Naive thymus-derived CD4-positive, alpha-beta T cell (primary cell): Measurements from ENCODE around the gene ATP6V0E2. TPM values are rescaled to one million over a fixed set of nuclear protein-coding genes. Genes with fewer than 3 reads are reported as not detected.

Experiments used
- ATAC-seq: fragments of 150-1000 bp; cut with Tn5 transposase; 2 replicates; pipeline ENCODE4 v1.10.0; 2021; ENCODE audit warnings: mild to moderate bottlenecking, moderate library complexity
- CTCF ChIA-PET: fragments of 350-600 bp; sonication (Branson Sonifier 250); formaldehyde crosslinking; loops from one replicate; lab custom pipeline; 2021; ENCODE audit warnings: antibody characterized with exemption; lab: Charles Lee
- POLR2A ChIA-PET: fragments of 350-600 bp; sonication (Branson Sonifier 250); formaldehyde crosslinking; loops from one replicate; lab custom pipeline; 2021; ENCODE audit warnings: antibody characterized with exemption, inconsistent platforms; lab: Charles Lee
- DNase-seq, 9 donors: peaks; one replicate each; pipeline versions ENCODE4 v3.0.0 to v3.0.0-alpha.2; 2020 to 2022; ENCODE audit warnings: mixed read lengths in 1 of 9
- H3K27ac ChIP-seq: one replicate; pipeline ENCODE4 v1.7.0; 2013; ENCODE audit warnings: mild to moderate bottlenecking, low read depth, low read length, moderate library complexity
- H3K27me3 ChIP-seq, 2 donors: one replicate each; pipeline ENCODE4 v1.7.0; 2013; ENCODE audit warnings: low read length in 2 of 2, mild to moderate bottlenecking in 2 of 2, moderate library complexity in 2 of 2; ENCODE audit not compliant: control insufficient read depth in 2 of 2, insufficient read depth in 2 of 2
- H3K36me3 ChIP-seq, 3 experiments: 1 replicate in 2 of 3; 2 replicates in 1 of 3; pipeline ENCODE4 v1.7.0; 2013; ENCODE audit warnings: low read length in 3 of 3, mild to moderate bottlenecking in 3 of 3, moderate library complexity in 1 of 3; ENCODE audit not compliant: insufficient read depth in 3 of 3, control insufficient read depth in 2 of 3
- H3K4me1 ChIP-seq, 2 donors: one replicate each; pipeline ENCODE4 v1.7.0; 2013; ENCODE audit warnings: low read length in 2 of 2, mild to moderate bottlenecking in 2 of 2, moderate library complexity in 1 of 2; ENCODE audit not compliant: control insufficient read depth in 2 of 2, insufficient read depth in 2 of 2
- H3K4me3 ChIP-seq: 2 replicates; pipeline ENCODE4 v1.7.0; 2013; ENCODE audit warnings: mild to moderate bottlenecking, low read length
- H3K9me3 ChIP-seq, 3 experiments: 1 replicate in 2 of 3; 2 replicates in 1 of 3; pipeline ENCODE4 v1.7.0; 2013; ENCODE audit warnings: low read length in 3 of 3; ENCODE audit not compliant: control insufficient read depth in 2 of 3
- H3K27ac Mint-ChIP-seq, 9 donors: one replicate each; pipeline ENCODE4 v1.8.0; 2020 to 2022; ENCODE audit warnings: mixed read lengths in 9 of 9, mild to moderate bottlenecking in 8 of 9, moderate library complexity in 5 of 9, inconsistent platforms in 2 of 9
- H3K27me3 Mint-ChIP-seq, 5 donors: one replicate each; pipeline ENCODE4 v1.8.0; 2021 to 2022; ENCODE audit warnings: mixed read lengths in 5 of 5, mild to moderate bottlenecking in 1 of 5
- H3K36me3 Mint-ChIP-seq, 5 donors: one replicate each; pipeline ENCODE4 v1.8.0; 2020 to 2022; ENCODE audit warnings: mixed read lengths in 5 of 5, mild to moderate bottlenecking in 3 of 5, inconsistent platforms in 1 of 5
- H3K4me1 Mint-ChIP-seq, 7 donors: one replicate each; pipeline ENCODE4 v1.8.0; 2020 to 2022; ENCODE audit warnings: mixed read lengths in 7 of 7, mild to moderate bottlenecking in 3 of 7, inconsistent platforms in 1 of 7
- H3K4me3 Mint-ChIP-seq, 10 donors: one replicate each; pipeline ENCODE4 v1.8.0; 2020 to 2022; ENCODE audit warnings: mild to moderate bottlenecking in 10 of 10, mixed read lengths in 10 of 10, moderate library complexity in 6 of 10, inconsistent platforms in 2 of 10
- H3K9me3 Mint-ChIP-seq, 11 donors: one replicate each; pipeline ENCODE4 v1.8.0; 2020 to 2022; ENCODE audit warnings: mixed read lengths in 11 of 11, mild to moderate bottlenecking in 4 of 11, inconsistent platforms in 1 of 11, moderate library complexity in 1 of 11
- intact Hi-C, 2 donors: fragments of 100-400 bp; cut with micrococcal nuclease; formaldehyde crosslinking; loops; one replicate each; pipeline ENCODE4 v1.15.1; 2023
- polyA plus RNA-seq, 2 donors: library from polyadenylated mRNA; unstranded; fragments of 300-500 nt; fragmentation: Illumina TruSeq; gene quantifications; one replicate each; pipeline ENCODE4 v1.2.3, GENCODE V29; 2021
- total RNA-seq, 6 experiments: library from RNA in 5 of 6; stranded (reverse) in 5 of 6; gene quantifications; 1 replicate in 5 of 6; 2 replicates in 1 of 6; pipeline ENCODE4 v1.2.3 and lab custom pipeline; 2021 to 2026

ATP6V0E2 gene
- total RNA-seq = 10 to 100 TPM; 32.7 to 84.0 (median 55.4) TPM
- polyA plus RNA-seq = 100 to 1,000 TPM; 199 to 240 TPM
- total RNA-seq (lab: John Stamatoyannopoulos, UW) = 51.2 reads per million, percentile 72 among the genes with 10 or more reads in this experiment

DNA sequence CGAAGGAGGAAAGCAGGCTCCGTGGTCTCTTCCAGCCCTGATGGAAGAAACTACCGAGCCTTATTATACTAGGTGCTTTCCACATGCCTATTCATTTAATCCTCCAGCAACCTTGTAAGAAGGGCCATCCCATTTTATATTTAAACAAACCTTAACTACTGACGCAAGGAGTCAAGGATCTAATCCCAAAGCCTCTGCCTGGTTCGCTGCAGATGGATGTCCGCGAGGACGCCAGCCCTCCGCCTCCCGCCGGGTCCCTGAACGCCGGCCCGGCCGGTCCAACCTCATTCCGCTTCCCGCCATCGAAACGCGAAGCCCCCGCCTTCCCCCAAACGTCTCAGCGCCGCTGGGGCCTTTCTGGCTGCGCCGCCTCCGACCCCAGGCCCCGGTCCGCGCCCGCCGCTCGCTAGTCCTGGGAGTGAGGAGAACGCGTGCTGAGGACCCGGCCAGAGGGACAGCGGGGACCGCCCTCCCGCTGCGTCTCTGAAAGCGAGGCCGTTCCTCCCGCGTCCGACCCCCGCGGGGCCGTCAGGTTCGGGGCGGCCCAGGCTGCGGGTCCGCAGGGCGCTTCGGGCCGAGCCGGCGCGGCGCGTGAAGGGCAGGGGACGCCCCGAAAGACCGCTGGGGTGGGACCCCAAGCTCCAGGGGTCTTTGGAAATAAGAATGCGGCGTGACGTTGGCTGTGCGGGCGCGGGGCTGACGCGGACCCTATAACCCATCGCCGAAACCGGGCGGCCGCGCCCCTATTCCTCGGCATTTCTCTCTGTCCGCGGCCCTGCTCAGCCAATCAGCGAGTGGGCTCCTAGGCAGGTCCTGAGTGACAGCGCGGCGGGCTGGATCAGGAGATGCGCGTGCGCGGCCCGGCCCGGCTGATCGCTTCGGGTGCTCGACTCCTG lies at the start of gene ATP6V0E2:
TSS of gene ATP6V0E2 (plus strand) at position 896 of the 896 bp plus-strand sequence. CDS start 97 bp downstream, outside the sequence.
- Histone ChIP-seq H3K9me3 (no peaks in the 10 kb centered on the region), H3K27me3 (no peaks in the 10 kb centered on the region), H3K4me1 (peaks cover 56% of the 10 kb centered on the region in 2 donors), H3K27ac (peak within 1 kb of the TSS; percentile 88), H3K4me3 (peak within 1 kb of the TSS; percentile 76), H3K36me3 (peaks cover 0 to 13% (median 7%) of the 10 kb centered on the region in 3 experiments)
- Mint-ChIP-seq H3K27ac (peak within 1 kb of the TSS; percentile 48 to 98 (median 92)), H3K4me3 (peak within 1 kb of the TSS; percentile 79 to 95 (median 91)), H3K36me3 (peaks cover 0 to 16% (median 8%) of the 10 kb centered on the region in 5 donors), H3K4me1 (peaks cover 45 to 89% (median 81%) of the 10 kb centered on the region in 7 donors), H3K27me3 (no peaks in the 10 kb centered on the region), H3K9me3 (peaks cover 0 to 2% (median 0%) of the 10 kb centered on the region in 11 donors)
- DNase-seq = peak; percentile 81 to 92 (median 85)
- peak; percentile 84 for ATAC-seq
- ChIA-PET CTCF (no interaction called here), POLR2A (interaction anchor here (1.4 to 2.8 kb wide), 2 partner anchors 8 to 35 kb away, joined by 7 to 12 read pairs; partner anchors contain the start of gene ZNF862)
- intact Hi-C loops = loop anchor here (1.0 to 5.0 kb wide), 6 partner anchors 8 to 1353 kb away; partner anchors contain the start of genes ZNF862 (in 2 of the 2), ABCF2 (in 1 of the 2), PDIA4 (in 1 of the 2) and ZNF467 (in 1 of the 2)

- Mint-ChIP-seq H3K4me1 (no peaks in the 10 kb centered on the region), H3K36me3 (no peaks in the 10 kb centered on the region), H3K4me3 (no peak overlapping the region), H3K27me3 (no peaks in the 10 kb centered on the region), H3K27ac (peak overlapping the region in 1 of 9 donors; percentile 59), H3K9me3 (no peaks in the 10 kb centered on the region)
- ChIA-PET POLR2A (interaction anchor here (0.6 kb wide), 1 partner anchor 1582 kb away, joined by 3 read pairs; no protein-coding TSS in a partner anchor), CTCF (no interaction called here)
- H3K27me3 ChIP-seq = no peaks in the 10 kb centered on the region
- intact Hi-C loops = no loop called here
- H3K4me1 ChIP-seq = no peaks in the 10 kb centered on the region
- H3K4me3 ChIP-seq = no peak overlapping the region
- ATAC-seq (no peak), DNase-seq (no peak)
- no peak overlapping the region for H3K27ac ChIP-seq
- no peaks in the 10 kb centered on the region for H3K9me3 ChIP-seq
- no peaks in the 10 kb centered on the region for H3K36me3 ChIP-seq
Measured at GRCh38 chr7:149824301-149824741, 49.4 kb upstream of the ATP6V0E2 start.

GRCh38 chr7:149824748-149825566 lies 48.8 kb upstream of the ATP6V0E2 start:
- no peaks in the 10 kb centered on the region for H3K4me1 Mint-ChIP-seq
- intact Hi-C loops = no loop called here
- no peaks in the 10 kb centered on the region for H3K27me3 ChIP-seq
- no peaks in the 10 kb centered on the region for H3K27me3 Mint-ChIP-seq
- H3K27ac Mint-ChIP-seq = peak overlapping the region in 1 of 9 donors; percentile 59
- POLR2A ChIA-PET = no interaction called here
- no peak overlapping the region for H3K4me3 ChIP-seq
- ATAC-seq = no peak
- no peaks in the 10 kb centered on the region for H3K9me3 ChIP-seq
- no peaks in the 10 kb centered on the region for H3K9me3 Mint-ChIP-seq
- no peaks in the 10 kb centered on the region for H3K36me3 ChIP-seq
- H3K36me3 Mint-ChIP-seq = no peaks in the 10 kb centered on the region
- no peak overlapping the region for H3K4me3 Mint-ChIP-seq
- no peak overlapping the region for H3K27ac ChIP-seq
- H3K4me1 ChIP-seq = no peaks in the 10 kb centered on the region
- CTCF ChIA-PET = no interaction called here
- no peak for DNase-seq

GRCh38 chr7:149825567-149826343 lies 48.0 kb upstream of the ATP6V0E2 start:
- DNase-seq = no peak
- CTCF ChIA-PET = no interaction called here

GRCh38 chr7:149826344-149827088 lies 47.3 kb upstream of the ATP6V0E2 start:
- intact Hi-C loops = no loop called here
- ATAC-seq (no peak), DNase-seq (no peak)
- no peaks in the 10 kb centered on the region for H3K9me3 ChIP-seq
- ChIA-PET CTCF (no interaction called here), POLR2A (no interaction called here)
- Mint-ChIP-seq H3K4me1 (peaks cover 0 to 3% (median 0%) of the 10 kb centered on the region in 7 donors), H3K4me3 (no peak overlapping the region), H3K27me3 (peaks cover 0 to 6% (median 0%) of the 10 kb centered on the region in 5 donors), H3K9me3 (no peaks in the 10 kb centered on the region), H3K36me3 (no peaks in the 10 kb centered on the region), H3K27ac (no peak overlapping the region)
- H3K4me3 ChIP-seq = no peak overlapping the region
- no peaks in the 10 kb centered on the region for H3K4me1 ChIP-seq
- H3K36me3 ChIP-seq = no peaks in the 10 kb centered on the region
- no peak overlapping the region for H3K27ac ChIP-seq
- H3K27me3 ChIP-seq = no peaks in the 10 kb centered on the region

More at GRCh38 chr7:149825567-149826343, 48.0 kb upstream of the ATP6V0E2 start:
- H3K9me3 Mint-ChIP-seq = no peaks in the 10 kb centered on the region
- intact Hi-C loops = no loop called here
- no peak overlapping the region for H3K4me3 Mint-ChIP-seq
- ATAC-seq = peak; percentile 9
- peaks cover 0 to 4% (median 0%) of the 10 kb centered on the region in 5 donors for H3K27me3 Mint-ChIP-seq
- H3K27me3 ChIP-seq = no peaks in the 10 kb centered on the region
- no peaks in the 10 kb centered on the region for H3K36me3 ChIP-seq
- H3K4me1 Mint-ChIP-seq = peaks cover 0 to 3% (median 0%) of the 10 kb centered on the region in 7 donors
- H3K36me3 Mint-ChIP-seq = no peaks in the 10 kb centered on the region
- no peak overlapping the region for H3K4me3 ChIP-seq
- no peak overlapping the region for H3K27ac Mint-ChIP-seq
- H3K27ac ChIP-seq = no peak overlapping the region
- H3K4me1 ChIP-seq = no peaks in the 10 kb centered on the region
- H3K9me3 ChIP-seq = no peaks in the 10 kb centered on the region
- POLR2A ChIA-PET = no interaction called here
